GM19455 (cell line): ENCODE results near the gene CDK13.

Source experiments
- ATAC-seq: cut with Tn5 transposase; IDR thresholded peaks from one replicate; pipeline ENCODE4 v1.9.1; 2021; ENCODE audit not compliant: unreplicated experiment

CDK13 gene

GRCh38 chr7:40008223-40008815 lies 58.3 kb downstream of the CDK13 start:
- ATAC-seq: no peak

DNA sequence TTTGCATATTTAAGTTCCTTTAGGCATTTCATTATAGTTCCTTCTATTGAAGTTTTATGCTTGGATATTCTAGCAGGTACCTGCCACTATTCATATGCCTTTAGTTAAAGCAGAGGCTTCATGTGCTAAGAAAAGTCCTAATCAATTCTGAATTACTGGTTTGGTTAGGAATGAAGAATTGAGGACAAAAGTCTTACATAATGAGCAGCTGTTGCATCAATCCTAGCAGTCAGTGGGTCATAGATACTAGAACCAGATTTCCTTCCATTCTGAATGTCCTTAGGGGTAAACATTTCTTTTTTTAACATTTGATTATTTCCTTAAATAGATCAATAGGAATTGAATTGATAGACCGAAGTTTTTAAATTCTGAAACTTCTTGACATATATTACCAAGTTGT lies 59.2 kb downstream of the CDK13 start:
- ATAC-seq: no peak

- no peak for ATAC-seq
Observed at GRCh38 chr7:40014376-40014775, 64.3 kb downstream of the CDK13 start.

- ATAC-seq: peak; percentile 81
Observed at GRCh38 chr7:40015790-40016296, 65.8 kb downstream of the CDK13 start.

GRCh38 chr7:40019558-40019957 lies 69.5 kb downstream of the CDK13 start:
- no peak for ATAC-seq

DNA sequence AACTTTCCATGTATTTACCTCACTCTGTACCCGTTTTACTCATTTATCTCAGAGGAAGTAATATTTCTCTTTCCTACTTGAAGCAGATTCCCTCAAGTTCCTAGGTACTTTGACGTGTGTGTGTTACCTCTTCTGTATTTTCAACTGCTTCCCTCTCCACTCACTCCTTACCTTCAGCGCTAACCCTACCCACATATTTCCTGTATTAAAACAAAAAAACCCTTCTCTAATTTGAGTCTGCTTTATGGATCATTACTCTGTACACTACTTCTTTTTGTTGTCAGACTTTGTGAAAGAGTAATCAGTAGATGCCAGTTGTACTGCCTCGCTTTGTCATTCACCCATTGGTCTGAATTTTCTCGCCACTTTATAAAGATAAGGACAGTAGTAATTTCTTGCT lies 74.0 kb downstream of the CDK13 start:
- ATAC-seq: no peak

DNA sequence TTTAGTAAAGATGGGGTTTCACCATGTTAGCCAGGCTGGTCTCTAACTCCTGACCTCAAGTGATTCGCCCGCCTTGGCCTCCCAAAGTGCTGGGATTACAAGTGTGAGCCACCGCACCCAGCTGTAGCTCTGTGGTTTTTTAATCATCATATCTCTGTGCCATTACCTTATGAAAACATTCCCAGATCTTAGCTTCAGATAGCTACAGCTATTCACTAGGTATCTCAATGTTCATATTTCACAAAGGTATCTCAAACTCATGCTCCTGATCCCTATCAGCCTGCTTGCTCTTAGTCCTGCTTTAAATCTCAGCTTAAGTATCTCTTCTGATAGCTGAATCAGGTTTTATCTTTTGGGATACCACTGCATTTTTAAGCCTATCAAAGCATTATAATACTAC lies 74.8 kb downstream of the CDK13 start:
- ATAC-seq: no peak

DNA sequence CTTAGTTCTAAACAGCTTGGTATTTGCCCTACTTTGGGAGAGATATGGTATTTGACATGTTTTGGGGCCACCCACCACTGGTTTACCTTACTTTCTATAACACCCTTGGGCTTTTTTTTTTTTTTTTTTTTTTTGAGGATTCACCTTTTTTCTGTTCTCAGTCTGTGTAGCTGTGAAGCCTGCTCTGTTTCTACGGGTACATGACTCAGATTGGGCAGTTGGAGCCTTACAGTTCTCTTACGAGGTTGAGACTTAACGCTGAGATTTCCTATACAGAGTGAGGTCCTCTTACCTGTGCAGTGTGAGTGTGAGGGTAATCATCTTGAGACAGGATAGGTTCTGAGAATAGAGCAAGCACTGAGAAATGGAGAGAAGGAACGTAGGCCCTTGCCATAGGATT lies 77.5 kb downstream of the CDK13 start:
- ATAC-seq: no peak

DNA sequence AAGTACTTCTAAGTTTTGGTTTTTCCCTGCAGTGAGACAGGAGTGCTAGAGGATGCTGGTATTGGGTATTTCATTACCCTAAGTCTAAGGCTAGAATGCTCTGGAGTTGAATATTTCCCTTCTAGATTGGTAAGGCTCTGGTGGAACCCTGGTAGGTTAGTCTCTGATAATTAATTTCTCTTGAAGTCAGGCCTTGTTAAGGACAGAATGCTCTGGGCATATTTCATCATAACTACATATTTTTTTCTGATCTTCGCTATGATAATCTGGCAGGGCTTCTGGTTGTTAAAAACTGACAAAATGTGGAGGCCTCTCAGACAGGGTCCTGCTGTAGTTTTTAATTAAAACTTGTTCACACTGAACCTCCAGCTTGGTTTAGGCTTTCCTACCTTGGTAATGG lies 83.8 kb downstream of the CDK13 start:
- no peak for ATAC-seq

- ATAC-seq: no peak
Observed at GRCh38 chr7:40041456-40041855, 91.4 kb downstream of the CDK13 start.

- ATAC-seq: no peak
Observed at GRCh38 chr7:40043164-40043563, 93.1 kb downstream of the CDK13 start.

GRCh38 chr7:40047661-40048060 lies 97.6 kb downstream of the CDK13 start:
- no peak for ATAC-seq

GRCh38 chr7:40057292-40057691 lies 107.2 kb downstream of the CDK13 start:
- ATAC-seq: no peak

DNA sequence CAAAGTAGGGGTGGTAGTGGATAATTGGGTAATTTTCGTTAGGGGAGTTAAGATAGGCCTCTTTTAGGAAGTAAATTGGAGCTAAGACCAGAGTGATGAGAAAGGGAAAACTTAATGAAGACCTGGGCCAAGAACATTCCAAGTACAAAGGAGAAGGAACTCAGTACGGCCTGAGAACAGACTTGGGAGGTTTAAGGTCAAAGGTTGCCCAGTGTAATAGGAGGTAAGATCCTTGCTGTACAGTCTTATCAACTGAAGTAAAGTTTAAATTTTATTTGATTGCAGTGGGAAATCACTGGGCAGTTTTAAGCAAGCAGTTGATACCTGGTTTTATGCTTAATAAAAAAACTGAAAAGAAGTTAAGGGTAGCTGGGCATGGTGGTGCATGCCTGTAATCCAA lies 108.0 kb downstream of the CDK13 start:
- no peak for ATAC-seq

DNA sequence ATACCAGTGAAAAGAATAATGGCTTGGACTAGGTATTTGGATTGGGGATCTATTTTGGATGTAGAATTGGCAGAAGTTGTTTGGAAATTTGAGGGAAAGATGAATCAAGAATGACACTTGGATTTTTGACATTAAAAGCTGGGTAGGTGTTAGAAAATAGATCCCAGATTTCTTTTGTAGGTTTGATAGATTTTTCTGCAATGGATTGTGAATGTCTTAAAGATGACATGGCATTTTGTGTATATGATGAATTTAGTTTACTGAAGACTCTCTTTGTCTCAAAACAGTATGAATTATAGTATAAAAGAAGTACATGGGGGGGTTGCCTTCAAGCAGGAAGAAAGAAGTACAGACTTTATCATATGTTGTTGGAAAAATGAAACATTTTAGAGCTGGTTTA lies 108.6 kb downstream of the CDK13 start:
- no peak for ATAC-seq

DNA sequence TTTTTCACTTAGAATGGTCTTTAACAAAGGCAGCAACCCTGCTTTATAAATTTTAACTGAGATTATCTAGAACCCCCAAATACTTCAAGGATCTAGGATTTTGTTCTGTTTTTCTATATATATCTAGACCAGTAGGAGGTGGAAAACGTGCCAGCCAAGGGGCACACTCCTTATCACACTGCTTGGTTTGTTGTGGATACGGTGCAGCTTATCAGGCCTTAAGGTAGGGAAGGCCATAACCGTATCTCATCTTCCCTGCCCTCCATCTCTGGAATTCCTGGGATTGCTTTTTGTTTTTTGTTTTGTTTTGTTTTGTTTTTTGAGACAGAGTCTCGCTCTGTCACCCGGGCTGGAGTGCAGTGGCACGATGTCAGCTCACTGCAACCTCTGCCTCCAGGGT lies 109.0 kb downstream of the CDK13 start:
- ATAC-seq: no peak

DNA sequence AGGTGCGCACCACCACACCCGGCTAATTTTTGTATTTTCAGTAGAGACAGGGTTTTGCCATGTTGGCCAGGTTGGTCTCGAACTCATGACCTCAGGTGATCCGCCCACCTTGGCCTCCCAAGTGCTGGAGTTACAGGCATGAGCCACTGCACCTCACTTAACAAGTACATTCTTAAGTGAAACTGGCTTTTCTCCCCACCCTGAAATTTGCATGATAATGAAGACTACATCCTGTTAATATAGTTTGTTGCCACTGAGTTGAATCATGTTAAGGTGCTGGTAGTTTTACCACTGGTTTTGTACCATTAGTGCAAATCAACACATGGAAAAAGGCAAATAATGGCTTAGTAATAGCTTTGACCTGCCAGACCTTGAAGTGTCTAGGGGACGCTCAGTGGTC lies 122.2 kb downstream of the CDK13 start:
- ATAC-seq: no peak

DNA sequence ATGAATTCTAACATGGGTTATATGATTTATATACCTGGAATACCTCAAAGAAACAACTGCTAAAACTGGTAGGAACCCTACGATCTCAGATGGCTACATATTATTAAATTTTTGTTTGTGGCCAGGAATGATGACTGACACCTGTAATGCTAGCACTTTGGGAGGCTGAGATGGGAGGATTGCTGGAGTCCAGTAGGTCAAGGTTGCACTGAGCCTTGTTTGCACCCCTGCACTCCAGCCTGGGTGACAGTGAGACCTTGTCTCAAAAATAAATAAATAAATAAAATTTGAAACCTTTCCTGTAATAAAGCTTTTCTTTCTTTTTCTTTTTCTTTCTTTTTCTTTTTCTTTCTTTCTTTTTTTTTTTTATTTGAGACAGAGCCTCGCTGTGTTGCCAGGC lies 123.2 kb downstream of the CDK13 start:
- ATAC-seq: no peak

DNA sequence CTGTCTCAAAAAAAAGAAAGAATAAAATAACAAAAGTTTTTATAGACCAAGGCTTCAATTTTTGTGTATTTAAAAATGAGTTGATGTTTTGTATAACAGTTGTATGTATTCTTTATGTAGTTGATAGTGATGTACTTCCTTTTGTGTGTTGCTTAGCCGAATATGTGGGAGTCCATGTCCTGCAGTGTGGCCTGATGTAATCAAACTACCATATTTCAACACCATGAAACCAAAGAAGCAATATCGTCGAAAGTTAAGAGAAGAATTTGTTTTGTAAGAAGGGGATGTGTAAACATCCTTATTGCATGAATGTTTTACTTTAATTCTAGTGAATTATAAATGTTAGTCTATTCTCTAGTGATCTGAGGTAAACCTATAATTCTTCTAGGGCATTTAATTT lies 127.8 kb downstream of the CDK13 start:
- ATAC-seq: no peak

DNA sequence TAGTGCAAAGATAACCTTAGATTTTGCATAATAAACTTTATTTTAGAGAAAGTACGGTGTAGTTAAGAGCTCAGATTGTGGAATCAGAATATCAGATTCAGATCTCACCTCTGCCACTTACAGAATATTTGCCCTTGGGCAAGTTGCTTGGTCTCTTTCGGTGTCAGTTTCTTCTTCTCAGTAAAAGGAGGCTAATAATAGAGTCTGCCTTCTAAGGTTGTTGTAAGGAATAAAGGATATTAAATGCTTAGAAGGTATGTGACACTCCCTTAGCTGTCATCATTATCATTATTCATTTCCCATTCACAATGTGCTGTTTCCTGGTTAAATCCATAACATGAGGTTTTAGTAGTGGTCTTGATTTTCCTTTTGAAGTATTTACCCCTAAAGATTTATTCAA lies 142.1 kb downstream of the CDK13 start:
- no peak for ATAC-seq

DNA sequence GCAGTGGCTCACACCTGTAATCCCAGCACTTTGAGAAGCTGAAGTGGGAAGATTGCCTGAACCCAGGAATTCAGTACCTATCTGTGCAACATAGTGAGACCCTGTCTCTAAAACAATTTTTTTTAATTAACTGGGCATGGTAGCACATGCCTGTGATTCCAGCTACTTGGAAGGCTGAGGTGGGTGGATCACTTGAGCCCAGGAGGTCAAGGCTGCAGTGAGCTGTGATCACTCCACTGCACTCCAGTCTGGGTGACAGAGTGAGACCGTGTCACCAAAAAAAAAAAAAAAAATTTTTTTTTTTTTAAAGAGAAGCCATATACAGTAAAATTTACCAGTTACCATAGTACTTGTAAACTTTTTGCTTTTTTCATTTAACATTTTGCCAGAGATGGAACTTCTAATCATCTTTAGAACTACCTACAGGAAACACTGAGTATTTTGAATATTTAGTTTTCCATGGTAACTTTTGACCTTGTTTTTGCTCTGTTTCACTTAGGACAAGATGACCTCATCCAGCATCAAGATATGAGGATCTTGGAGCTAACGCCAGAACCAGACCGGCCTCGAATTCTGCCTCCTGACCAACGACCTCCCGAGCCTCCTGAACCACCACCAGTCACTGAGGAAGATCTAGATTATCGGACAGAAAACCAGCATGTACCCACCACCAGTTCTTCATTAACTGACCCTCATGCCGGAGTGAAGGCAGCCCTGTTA lies 143.7 kb downstream of the CDK13 start:
- ATAC-seq: no peak

DNA sequence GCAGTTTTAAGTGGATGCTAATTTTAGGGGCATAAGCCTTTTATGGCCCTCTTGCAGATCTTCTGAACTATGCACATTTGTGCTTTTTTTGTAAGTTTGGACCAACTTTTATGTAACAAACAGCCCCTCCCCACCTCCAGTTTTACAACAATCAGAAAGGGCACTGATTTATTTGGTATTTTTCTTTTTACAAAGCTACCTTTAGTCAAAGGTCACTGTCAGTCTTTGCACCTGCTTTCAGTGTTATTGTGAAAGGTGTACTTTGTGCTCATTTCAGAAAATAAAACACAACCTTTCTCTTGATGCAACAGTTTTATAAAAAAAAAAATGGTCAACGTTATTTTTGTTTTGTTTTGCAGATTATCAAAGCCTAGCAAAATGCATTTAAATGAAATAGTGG lies 145.2 kb downstream of the CDK13 start:
- ATAC-seq: no peak
